Measurements from ENCODE around the gene SPRR2B.
"Not testable (repeated sequence)": the region's sequence is repeated elsewhere in the genome, so short reads cannot be mapped to it uniquely, and the experiment has no call there.

Gene SPRR2B

DNA sequence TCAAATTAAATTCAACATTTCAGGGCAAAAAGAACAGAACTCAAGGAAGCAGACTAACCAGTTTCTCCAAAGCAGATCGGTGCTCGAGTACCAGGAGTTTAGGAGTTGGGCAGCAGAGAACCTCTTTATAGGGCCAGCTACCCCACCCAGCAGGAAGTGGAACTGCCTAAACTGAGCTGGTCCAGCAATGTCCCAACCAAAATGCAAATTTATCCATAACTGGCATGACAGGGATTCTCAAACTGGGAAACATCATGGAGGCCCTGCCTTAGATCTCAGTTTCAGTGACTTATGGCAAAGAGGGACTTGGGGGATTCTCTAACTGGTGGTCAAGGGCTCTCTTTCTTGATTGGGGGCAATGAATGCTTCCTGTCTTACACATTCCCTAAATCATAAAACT, at the start of gene SPRR2B:
SPRR2B (minus strand) TSS at position 101 of the 400 bp plus-strand sequence. CDS start 772 bp downstream, outside the sequence.
- DNase-seq = no peak

DNA sequence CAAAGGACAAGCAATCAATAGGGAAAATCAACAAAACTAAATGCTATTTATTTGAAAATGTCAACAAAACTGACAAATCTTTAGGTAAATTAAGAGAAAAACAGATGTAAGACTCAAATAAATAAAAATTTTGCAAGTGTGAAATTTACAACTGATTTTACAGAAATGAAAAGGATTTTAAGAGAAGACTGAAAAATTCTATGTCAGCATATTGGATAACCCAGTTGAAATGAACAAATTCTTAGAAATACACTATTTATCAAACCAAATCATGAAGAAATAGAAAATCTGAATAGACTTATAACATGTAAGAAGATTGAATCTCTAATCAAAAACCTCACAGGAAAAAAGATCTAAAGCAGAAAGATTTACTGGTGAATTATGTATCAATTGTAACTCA, 49.5 kb upstream of the SPRR2B start:
- DNase-seq = no peak

DNA sequence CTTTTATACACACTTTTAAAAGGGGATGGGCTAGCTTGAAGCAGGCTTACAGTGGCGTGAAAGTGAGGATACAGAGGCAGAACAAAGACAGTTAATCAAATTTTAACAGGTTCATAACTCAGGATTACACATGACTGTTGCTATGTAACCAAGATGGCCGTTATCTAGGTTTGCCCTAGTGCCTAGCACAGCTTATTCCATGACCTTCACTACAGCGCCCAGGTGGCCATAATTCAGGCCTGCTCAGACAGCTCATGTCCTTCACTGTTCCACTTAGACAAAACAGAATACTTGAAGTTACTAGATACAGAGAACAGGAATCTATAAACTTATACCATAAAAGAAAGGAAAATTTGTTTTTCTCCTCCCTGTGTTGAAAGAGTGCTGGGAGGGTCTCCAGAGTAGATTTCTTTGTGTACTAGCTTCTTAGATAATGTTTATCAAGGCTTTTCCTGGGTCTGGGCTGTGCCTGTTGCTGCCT, 48.1 kb upstream of the SPRR2B start:
- DNase-seq = no peak

DNA sequence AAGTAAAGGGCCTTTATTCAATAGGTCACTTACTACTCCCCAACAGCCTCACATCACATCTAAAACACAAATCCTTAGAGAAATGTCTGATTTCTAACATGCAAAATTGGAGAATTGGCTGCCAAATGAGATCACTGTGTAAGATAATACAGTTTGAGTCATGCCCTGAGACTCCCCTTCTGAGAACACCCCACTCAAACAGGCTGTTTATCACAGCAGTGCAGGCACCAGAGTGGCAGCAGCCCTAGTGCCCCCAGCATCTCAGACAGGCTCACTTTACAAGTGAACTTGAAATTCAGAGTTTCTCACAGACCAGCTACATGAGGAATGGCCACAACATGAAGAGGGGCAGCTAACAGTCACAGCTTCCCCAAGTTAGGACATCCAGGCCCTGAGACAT, 43.9 kb upstream of the SPRR2B start:
- not testable (repeated sequence) for DNase-seq

DNA sequence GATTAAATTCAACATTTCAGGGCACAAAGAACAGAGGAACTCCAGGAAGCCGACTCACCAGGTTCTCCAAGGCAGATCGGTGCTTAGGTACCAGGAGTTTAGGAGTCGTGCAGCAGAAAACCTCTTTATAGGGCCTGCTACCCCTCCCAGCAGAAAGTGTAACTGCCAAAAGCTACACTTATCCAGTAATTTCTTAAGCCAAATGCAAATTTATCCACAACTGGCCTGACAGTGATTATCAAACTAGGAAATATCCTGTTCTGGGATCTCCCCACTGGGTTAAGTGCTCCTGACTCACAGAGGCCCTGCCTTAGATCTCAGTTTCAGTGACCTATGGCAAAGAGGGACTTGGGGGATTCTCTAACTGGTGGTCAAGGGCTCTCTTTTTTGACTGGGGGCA, 42.0 kb upstream of the SPRR2B start, which contains the start of gene SPRR2F:
SPRR2F (minus strand) TSS at position 101 of the 400 bp plus-strand sequence. CDS start 783 bp downstream, outside the sequence.
- DNase-seq = no peak

DNA sequence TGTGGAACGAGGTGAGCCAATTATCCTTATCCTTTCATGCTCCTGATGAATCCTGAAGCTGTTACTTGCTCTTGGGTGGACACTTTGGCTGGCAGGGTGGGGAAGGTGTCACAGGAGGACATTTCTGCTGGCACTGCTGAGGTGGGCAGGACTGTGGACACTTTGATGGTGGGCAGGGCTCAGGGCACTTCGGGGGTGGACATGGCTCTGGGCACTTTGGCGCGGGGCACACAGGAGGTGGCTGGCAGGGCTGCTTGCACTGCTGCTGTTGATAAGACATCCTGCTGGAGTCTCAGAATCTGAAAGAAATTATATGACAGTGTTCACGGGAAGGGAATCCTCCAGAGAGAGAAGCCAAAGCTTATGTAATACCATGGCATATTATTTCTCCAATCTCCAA, 41.0 kb upstream of the SPRR2B start:
- DNase-seq = not testable (repeated sequence)

DNA sequence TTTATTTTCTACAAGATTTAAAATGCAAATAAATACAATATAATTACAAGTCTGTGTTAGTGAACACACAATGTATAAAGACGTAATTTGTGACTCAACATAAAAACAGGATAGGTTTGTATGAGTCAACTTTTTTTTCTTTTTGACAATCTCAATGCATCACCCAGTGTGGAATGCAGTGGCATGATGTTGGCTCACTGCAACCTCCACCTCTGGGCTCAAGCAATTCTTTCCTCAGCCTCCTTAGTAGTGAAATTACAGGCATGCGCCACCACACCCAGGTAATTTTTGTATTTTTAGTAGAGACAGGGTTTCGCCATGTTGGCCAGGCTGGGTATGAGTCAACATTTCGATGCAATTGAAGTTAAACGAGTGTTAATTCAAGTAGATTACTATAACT, 28.8 kb upstream of the SPRR2B start:
- DNase-seq = no peak

DNA sequence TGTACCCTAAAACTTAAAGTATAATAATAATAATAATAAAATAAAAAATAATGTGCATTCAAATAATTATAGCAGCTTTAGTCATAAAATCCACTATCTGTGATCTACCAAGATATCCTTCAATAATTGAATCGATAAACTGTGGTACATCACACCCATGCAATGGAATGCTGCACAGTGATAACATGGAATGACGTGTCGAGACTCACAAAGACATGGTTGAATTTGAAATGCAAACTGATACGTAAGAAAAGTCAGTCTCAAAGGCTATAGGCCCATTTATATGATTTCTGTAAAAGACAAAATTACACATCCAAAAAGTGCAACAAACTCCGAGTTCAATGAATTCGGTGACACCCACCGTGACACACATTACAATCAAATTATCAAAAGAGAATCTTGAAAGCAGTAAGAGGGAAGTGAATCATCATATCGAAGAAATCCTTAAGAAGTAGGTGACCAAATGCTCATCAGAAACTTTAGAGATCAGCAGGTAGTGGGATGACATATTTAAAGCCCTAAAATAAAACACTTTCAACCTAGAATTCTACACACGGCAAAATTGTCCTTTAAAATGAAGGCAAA, 28.1 kb upstream of the SPRR2B start:
- DNase-seq = no peak

DNA sequence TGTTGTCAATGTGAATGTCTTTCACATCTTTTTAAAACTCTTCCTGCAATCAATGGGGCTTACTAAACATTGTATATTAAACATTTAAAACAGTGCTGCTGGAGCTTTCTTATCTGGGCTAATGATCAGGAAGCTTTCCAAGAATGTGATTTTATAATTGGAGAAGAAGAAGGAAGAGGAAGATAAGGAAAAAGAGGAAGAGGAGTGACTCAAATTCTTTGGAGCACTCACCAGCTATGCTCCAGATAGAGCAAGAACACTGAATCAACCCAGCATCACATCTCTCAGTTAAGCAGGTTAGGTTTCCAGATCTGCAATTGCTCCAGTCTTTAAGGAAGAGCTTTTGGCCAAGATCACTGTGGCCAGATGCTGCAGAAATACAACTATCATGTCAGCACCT, 24.4 kb upstream of the SPRR2B start:
- no peak for DNase-seq

DNA sequence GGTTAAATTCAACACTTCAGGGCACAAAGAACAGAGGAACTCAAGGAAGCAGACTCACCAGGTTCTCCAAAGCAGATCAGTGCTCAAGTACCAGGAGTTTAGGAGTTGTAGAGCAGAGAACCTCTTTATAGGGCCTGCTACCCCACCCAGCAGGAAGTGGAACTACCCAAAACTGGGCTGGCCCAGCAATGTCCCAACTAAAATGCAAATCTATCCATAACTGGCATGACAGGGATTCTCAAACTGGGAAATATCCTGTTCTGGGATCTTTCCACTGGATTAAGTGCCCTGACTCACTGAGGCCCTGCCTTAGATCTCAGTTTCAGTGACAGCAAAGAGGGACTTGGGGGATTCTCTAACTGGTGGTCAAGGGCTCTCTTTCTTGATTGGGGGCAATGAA, 23.0 kb upstream of the SPRR2B start, which contains the start of gene SPRR2E:
SPRR2E (minus strand) TSS at position 101 of the 400 bp plus-strand sequence. CDS start 775 bp downstream, outside the sequence.
- DNase-seq = no peak

DNA sequence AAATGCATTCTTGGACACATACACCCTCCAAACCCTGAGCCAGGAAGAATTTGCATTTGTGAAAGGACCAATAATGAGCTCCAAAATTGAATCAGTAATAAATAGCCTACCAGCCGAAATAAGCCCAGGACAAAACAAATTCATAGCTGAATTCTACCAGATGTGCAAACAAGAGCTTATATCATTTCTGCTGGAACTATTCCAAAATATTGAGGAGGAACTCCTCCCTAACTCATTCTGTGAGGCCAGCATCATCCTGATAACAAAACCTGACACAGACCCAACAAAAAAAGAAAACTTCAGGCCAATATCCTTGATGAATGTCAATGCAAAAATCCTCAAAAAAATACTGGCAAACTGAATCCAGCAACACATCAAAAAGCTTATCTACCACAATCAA, 16.2 kb upstream of the SPRR2B start:
- DNase-seq = no peak

DNA sequence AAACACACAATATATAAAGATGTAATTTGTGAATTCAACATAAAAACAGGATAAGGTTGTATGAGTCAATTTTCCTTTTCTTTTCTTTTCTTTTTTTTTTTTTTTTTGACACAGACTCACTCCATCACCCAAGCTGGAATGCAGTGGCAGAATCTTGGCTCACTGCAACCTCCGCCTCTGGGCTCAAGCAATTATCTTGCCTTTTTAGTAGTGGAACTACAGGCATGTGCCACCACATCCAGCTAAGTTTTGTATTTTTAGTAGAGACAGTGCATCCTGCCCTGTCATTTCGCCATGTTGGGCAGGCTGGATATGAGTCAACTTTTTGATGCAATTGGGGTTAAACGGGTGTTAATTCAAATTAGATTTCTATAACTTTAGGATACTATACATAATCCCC, 10.3 kb upstream of the SPRR2B start:
- no peak for DNase-seq

DNA sequence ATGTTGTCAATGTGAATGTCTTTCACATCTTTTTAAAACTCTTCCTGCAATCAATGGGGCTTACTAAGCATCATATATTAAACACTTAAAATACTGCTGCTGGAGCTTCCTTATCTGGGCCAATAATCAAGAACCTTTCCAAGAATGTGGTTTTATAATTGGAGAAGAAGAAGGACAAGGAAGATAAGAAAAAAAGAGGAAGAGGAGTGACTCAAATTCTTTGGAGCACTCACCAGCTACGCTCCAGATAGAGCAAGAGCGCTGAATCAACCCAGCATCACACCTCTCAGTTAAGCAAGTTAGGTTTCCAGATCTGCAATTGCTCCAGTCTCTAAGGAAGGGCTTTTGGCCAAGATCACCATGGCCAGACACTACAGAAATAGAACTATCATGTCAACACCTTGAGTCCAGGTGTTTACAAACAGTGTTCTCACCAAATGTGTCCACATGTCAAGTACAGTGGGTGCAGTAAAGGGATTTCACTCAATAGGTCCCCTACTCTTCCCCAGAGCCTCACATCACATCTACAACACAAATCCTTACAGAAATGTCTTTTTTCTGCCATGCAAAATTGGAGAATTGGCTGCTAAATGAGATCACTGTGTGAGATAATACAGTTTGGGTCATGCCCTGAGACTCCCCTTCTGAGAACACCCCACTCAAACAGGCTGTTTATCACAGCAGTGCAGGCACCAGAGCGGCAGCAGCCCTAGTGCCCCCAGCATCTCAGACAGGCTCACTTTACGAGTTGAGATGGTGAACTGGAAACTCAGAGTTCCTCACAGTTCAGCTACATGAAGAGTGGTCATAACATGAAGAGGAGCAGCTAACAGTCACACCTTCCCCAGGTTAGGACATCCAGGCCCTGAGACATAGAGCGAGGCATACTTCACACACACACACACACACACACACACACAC, 1.7 kb upstream of the SPRR2B start:
- DNase-seq = no peak

DNA sequence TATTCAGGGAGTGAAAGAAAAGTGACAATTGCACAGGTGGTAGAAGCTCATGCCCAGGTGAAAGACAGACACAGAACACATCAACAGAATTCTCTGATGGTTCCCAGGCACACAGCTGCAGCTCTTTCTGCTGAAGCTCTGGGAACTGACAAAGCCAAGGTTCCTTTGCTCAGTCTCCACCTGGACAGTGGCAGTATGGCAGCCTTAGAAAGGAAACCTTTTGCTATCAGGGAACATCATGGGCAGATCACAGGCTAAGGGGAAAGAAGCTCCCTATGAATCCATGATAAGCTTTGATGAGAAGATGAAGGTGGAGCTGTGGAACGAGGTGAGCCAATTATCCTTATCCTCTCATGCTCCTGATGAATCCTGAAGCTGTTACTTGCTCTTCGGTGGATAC, 1.2 kb downstream of the SPRR2B start:
- DNase-seq = no peak

DNA sequence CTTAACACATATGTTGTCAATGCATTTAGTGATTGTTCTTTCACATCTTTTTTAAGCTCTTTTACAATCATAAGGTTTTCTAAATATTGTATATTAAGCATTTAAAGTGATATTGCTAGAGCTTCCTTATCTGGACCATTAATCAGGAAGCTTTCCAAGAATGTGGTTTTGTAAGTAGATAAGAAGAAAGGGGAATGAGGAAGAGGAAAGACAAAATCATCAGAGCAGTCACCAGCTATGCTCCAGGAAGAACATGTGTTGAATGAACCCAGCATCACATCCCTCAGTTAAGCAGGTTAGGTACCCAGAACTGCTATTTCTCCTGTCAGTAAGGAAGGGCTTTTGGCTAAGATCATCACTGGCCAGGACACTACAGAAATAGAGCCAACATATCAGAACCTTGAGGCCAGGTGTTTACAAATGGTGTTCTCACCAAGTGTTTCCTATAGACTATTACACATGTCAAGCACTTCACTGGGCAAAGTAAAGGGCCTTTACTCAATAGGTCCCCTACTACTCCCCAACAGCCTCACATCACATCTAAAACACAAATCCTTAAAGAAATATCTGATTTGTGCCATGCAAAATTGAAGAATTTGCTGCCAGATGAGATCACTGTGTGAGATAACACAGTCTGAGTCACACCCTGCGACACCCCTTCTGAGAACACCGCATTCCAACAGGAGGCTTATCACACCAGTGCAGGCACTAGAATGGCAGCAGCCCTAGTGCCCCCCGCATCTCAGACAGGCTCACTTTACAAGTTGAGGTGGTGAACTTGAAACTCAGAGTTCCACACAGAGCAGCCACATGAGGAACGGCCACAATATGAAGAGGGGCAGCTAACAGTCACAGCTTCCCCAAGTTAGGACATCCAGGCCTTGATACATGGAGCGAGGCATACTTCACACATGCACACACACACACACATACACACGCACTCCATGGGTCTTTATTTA, 12.3 kb downstream of the SPRR2B start:
- DNase-seq = no peak

DNA sequence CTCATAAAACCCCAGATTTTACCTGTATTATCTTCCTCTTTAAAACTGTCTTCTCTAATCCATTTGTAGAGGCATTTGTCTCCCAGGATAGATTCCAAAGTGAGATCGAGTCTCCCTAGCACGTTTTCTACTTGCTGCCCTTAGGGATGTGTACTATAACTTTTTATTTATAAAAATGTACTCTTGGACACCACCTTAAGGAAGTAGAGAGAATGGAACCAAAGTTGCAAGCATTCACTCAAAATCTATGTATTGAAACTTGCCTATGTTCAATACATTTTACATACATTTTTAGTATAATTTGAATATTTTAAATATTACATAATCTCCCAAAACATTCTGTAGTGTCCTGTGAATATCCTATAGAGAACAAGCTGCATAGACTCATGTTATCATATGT, 13.3 kb downstream of the SPRR2B start:
- no peak for DNase-seq

DNA sequence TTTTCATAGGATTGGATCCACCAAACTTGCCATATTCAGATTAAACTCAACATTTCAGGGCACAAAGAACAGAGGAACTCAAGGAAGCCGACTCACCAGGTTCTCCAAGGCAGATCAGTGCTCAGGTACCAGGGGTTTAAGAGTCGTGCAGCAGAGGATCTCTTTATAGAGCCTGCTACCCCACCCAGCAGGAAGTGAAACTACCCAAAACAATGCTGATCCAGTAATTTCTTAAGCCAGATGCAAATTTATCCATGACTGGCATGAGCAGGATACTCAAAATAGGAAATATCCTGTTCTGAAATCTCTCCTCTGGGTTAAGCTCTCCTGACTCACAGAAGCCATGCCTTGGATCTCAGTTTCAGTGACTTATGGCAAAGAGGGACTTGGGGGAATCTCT, 14.0 kb downstream of the SPRR2B start, which contains the start of gene SPRR2A:
SPRR2A (minus strand) TSS at position 138 of the 400 bp plus-strand sequence. CDS start 777 bp downstream, outside the sequence.
- no peak for DNase-seq

DNA sequence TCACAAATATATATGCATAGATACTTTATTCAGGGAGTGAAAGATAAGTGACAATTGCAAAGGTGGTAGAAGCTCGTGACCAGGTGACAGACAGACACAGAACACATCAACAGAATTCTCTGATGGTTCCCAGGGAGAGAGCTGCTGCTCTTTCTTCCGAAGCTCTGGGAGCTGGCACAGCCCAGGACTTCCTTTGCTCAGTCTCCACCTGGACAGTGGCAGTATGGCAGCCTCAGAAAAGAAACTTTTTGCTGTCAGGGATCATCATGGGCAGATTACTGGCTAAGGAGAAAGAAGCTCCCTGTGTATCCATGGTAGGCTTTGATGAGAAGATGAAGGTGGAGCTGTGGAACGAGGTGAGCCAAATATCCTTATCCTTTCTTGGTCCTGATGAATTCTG, 15.3 kb downstream of the SPRR2B start:
- DNase-seq = not testable (repeated sequence)

DNA sequence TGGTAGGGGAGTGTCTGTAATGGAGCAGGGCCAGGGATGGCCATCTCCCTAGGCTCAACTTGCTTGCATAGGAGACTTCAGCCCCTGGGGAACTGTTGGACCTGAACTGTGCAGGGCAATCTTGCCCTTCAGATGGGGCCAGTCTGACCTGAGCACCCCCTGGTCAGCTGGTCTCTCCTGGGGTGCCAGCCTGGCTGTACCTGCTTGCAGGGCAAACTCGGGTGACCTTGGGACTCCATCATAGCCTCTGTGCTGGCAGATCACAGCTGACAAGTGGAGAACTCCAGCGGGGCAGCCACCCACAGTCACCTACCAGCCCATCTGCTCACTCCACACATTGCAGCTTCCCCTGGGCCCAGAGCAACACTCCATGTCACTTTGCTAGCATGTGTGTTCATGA, 22.2 kb downstream of the SPRR2B start:
- no peak for DNase-seq

DNA sequence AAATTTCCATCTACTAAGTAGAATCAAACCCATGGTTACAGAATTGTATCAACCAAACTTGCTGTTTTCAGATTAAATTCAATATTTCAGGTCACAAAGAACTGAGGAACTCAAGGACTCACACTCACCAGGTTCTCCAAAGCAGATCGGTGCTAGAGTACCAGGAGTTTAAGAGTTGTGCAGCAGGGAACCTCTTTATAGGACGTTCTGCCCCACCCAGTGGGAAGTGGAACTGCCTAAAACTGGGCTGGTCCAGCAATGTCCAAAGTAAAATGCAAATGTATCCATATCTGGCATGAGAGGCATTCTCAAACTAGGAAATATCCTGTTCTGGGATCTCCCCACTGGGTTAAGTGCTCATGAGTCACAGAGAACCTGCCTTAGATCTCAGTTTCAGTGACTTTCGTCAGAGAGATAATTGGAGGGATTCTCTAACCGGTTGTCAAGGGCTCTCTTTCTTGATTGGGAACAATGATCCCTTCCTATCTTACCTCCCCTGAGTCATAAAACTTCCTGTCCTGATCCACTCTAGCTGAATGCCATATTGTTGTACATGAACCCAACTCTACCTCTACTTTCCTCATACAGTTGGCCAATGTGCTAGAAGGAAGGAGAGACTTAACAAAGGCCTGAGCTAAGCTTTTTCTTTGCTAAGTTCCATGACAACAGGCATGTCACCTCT, 30.3 kb downstream of the SPRR2B start, which contains the start of gene SPRR2D:
SPRR2D (minus strand) TSS at position 171 of the 682 bp plus-strand sequence. CDS start 774 bp downstream, outside the sequence.
- DNase-seq = no peak

DNA sequence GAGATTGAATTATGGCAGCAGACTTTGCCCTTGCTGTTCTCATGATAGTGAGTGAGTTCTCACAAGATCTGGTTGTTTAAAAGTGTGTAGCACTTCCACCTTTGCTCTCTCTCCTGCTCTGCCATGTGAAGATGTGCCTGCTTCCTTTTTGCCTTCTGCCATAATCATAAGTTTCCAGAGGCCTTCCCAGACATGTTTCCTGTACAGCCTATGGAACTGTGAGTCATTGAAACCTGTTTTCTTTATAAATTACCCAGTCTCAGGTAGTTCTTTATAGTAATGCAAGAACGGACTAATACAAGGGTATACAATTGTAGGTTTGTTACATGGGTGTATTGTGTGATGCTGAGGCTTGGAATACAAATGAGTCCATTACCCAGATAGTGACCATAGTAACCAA, 36.2 kb downstream of the SPRR2B start:
- DNase-seq = no peak

All from NCI-H1092 treated with DMSO at 0.1 percent for 48 hours (cell line).